H1 (cell line): ENCODE results near the gene MCM9. TPM values are rescaled to one million over a fixed set of nuclear protein-coding genes. Genes with fewer than 3 reads are reported as not detected.

ENCODE experiments used
- CTCF ChIA-PET: fragments of 300-600 bp; sonication (Branson Sonifier 250); formaldehyde crosslinking; loops from one replicate; lab custom pipeline; 2021; ENCODE audit not compliant: partially characterized antibody; lab: Charles Lee
- POLR2A ChIA-PET: fragments of 300-600 bp; sonication (Branson Sonifier 250); formaldehyde crosslinking; loops from one replicate; lab custom pipeline; 2021; ENCODE audit warnings: inconsistent platforms; ENCODE audit not compliant: partially characterized antibody; lab: Charles Lee
- DNase-seq, 2 experiments: peaks; one replicate each; pipeline versions ENCODE4 v3.0.0 to v3.0.0-alpha.2; 2010 to 2022; ENCODE audit warnings: low spot score in 2 of 2, low read depth in 1 of 2, mixed read lengths in 1 of 2
- FAIRE-seq: peaks from 2 replicates; lab custom pipeline; 2011; peaks lifted over from hg19 to GRCh38; lab: Jason Lieb, UNC
- H2AFZ ChIP-seq: 2 replicates; pipeline ENCODE4 v1.8.1; 2012; ENCODE audit warnings: low read length, inconsistent platforms
- H2AK5ac ChIP-seq: 2 replicates; pipeline ENCODE4 v1.6.1; 2013; ENCODE audit warnings: low read depth, low read length
- H2BK120ac ChIP-seq: replicated peaks from 2 replicates; pipeline ENCODE3; 2013; ENCODE audit warnings: low read depth, low read length, inconsistent platforms
- H2BK12ac ChIP-seq: 2 replicates; pipeline ENCODE4 v1.6.1; 2013; ENCODE audit warnings: low read depth, low read length
- H2BK15ac ChIP-seq: 2 replicates; pipeline ENCODE4 v1.6.1; 2013; ENCODE audit warnings: low read length
- H2BK20ac ChIP-seq: 2 replicates; pipeline ENCODE4 v1.6.1; 2013; ENCODE audit warnings: low read length
- H2BK5ac ChIP-seq: 2 replicates; pipeline ENCODE4 v1.6.1; 2013; ENCODE audit warnings: low read depth, low read length
- H3K14ac ChIP-seq: 2 replicates; pipeline ENCODE4 v1.6.1; 2013; ENCODE audit warnings: inconsistent platforms; ENCODE audit not compliant: insufficient read length
- H3K18ac ChIP-seq: 2 replicates; pipeline ENCODE4 v1.6.1; 2013; ENCODE audit warnings: low read length; ENCODE audit errors: extremely low read depth
- H3K23ac ChIP-seq: 2 replicates; pipeline ENCODE4 v1.6.1; 2013; ENCODE audit warnings: inconsistent platforms; ENCODE audit not compliant: insufficient read length
- H3K23me2 ChIP-seq: 2 replicates; pipeline ENCODE4 v1.6.1; 2013; ENCODE audit warnings: low read depth, low read length
- H3K27ac ChIP-seq: 2 replicates; pipeline ENCODE4 v1.6.1; 2011; ENCODE audit warnings: low read depth, low read length, inconsistent platforms
- H3K27me3 ChIP-seq, 4 experiments: replicated peaks in 1 of 4; 1 replicate in 1 of 4; 2 replicates in 3 of 4; pipeline versions ENCODE4 v1.6.1 to v1.8.1; 2011 to 2013; ENCODE audit warnings: low read length in 3 of 4, mild to moderate bottlenecking in 3 of 4, inconsistent platforms in 2 of 4, mixed read lengths in 2 of 4, moderate library complexity in 1 of 4; ENCODE audit not compliant: control insufficient read depth in 3 of 4, insufficient read depth in 3 of 4; ENCODE audit errors: extremely low read depth in 1 of 4
- H3K36me3 ChIP-seq, 4 experiments: 2 replicates each; pipeline versions ENCODE4 v1.6.1 to v1.8.1; 2011 to 2013; ENCODE audit warnings: mild to moderate bottlenecking in 4 of 4, low read length in 3 of 4, moderate library complexity in 2 of 4, control low read depth in 1 of 4, inconsistent platforms in 1 of 4; ENCODE audit not compliant: insufficient read depth in 4 of 4, control insufficient read depth in 2 of 4
- H3K4ac ChIP-seq: replicated peaks from 2 replicates; pipeline ENCODE3; 2013; ENCODE audit warnings: low read length, low read depth, mixed read lengths, inconsistent platforms; ENCODE audit not compliant: insufficient read length
- H3K4me1 ChIP-seq, 4 experiments: replicated peaks in 1 of 4; 1 replicate in 1 of 4; 2 replicates in 3 of 4; pipeline versions ENCODE4 v1.6.1 to v1.8.1; 2011 to 2013; ENCODE audit warnings: low read length in 3 of 4, inconsistent platforms in 2 of 4, mixed read lengths in 1 of 4; ENCODE audit not compliant: insufficient read depth in 4 of 4, control insufficient read depth in 3 of 4
- H3K4me2 ChIP-seq, 2 experiments: 2 replicates each; pipeline versions ENCODE4 v1.6.1 to v1.8.1; 2011 to 2013; ENCODE audit warnings: low read depth in 2 of 2, low read length in 2 of 2, control low read depth in 1 of 2, inconsistent platforms in 1 of 2, mild to moderate bottlenecking in 1 of 2; ENCODE audit not compliant: insufficient read depth in 1 of 2
- H3K4me3 ChIP-seq, 4 experiments: fragments of 200-600, 300-600 bp in 1 of 4; sonication (generic), shearing (Covaris generic), sonication (Bioruptor Twin) in 1 of 4; 2 replicates each; pipeline versions ENCODE4 v1.5.1 to v1.8.1; 2011 to 2016; ENCODE audit warnings: low read length in 4 of 4, low read depth in 3 of 4, control low read depth in 2 of 4, inconsistent platforms in 2 of 4, mild to moderate bottlenecking in 2 of 4, mixed read lengths in 1 of 4, moderate library complexity in 1 of 4; ENCODE audit not compliant: insufficient read depth in 2 of 4; ENCODE audit errors: extremely low read depth in 1 of 4
- H3K56ac ChIP-seq: replicated peaks from 2 replicates; pipeline ENCODE3; 2013; ENCODE audit warnings: low read depth, mild to moderate bottlenecking, mixed read lengths, low read length, inconsistent platforms; ENCODE audit not compliant: insufficient read length
- H3K79me1 ChIP-seq: 2 replicates; pipeline ENCODE4 v1.6.1; 2013; ENCODE audit warnings: low read depth, low read length, control low read depth
- H3K79me2 ChIP-seq, 2 experiments: 2 replicates each; pipeline versions ENCODE4 v1.6.1 to v1.8.1; 2012 to 2013; ENCODE audit warnings: low read length in 2 of 2, mild to moderate bottlenecking in 2 of 2, inconsistent platforms in 1 of 2; ENCODE audit not compliant: insufficient read depth in 2 of 2, control insufficient read depth in 1 of 2
- H3K9ac ChIP-seq, 4 experiments: replicated peaks in 1 of 4; 1 replicate in 1 of 4; 2 replicates in 3 of 4; pipeline versions ENCODE4 v1.6.1 to v1.8.1; 2011 to 2013; ENCODE audit warnings: low read depth in 3 of 4, low read length in 3 of 4, control low read depth in 2 of 4, mild to moderate bottlenecking in 2 of 4, moderate library complexity in 2 of 4, inconsistent platforms in 1 of 4; ENCODE audit errors: extremely low read depth in 1 of 4
- H3K9me3 ChIP-seq, 2 experiments: 2 replicates each; pipeline versions ENCODE4 v1.6.1 to v1.8.1; 2012 to 2013; ENCODE audit warnings: mild to moderate bottlenecking in 2 of 2, moderate library complexity in 2 of 2, control low read depth in 1 of 2, inconsistent platforms in 1 of 2, low read depth in 1 of 2, low read length in 1 of 2, mixed read lengths in 1 of 2; ENCODE audit not compliant: insufficient read depth in 2 of 2
- H4K20me1 ChIP-seq, 2 experiments: replicated peaks in 1 of 2; 2 replicates each; pipeline versions ENCODE3 to v1.8.1; 2011 to 2013; ENCODE audit warnings: inconsistent platforms in 2 of 2, low read length in 2 of 2, mild to moderate bottlenecking in 1 of 2; ENCODE audit not compliant: insufficient read depth in 2 of 2, control insufficient read depth in 1 of 2
- H4K5ac ChIP-seq: 2 replicates; pipeline ENCODE4 v1.6.1; 2013; ENCODE audit warnings: low read length, low read depth, mixed read lengths, inconsistent platforms; ENCODE audit not compliant: insufficient read length
- H4K8ac ChIP-seq: 2 replicates; pipeline ENCODE4 v1.8.0; 2013; ENCODE audit warnings: mild to moderate bottlenecking, moderate library complexity, low read length, inconsistent platforms; ENCODE audit not compliant: insufficient read depth; ENCODE audit errors: extremely low read depth
- H4K91ac ChIP-seq: replicated peaks from 2 replicates; pipeline ENCODE3; 2013; ENCODE audit warnings: low read length, mixed read lengths, inconsistent platforms; ENCODE audit not compliant: insufficient read length
- ATF2 ChIP-seq: IDR thresholded peaks from 2 replicates; pipeline ENCODE4 v1.6.1; 2012; ENCODE audit warnings: low read length, inconsistent platforms
- BACH1 ChIP-seq: IDR thresholded peaks from 2 replicates; pipeline ENCODE4 v1.6.1; 2012; ENCODE audit warnings: low read length, improper control_type of control experiment
- CREB1 ChIP-seq: IDR thresholded peaks from 2 replicates; pipeline ENCODE4 v1.6.1; 2012; ENCODE audit warnings: inconsistent platforms
- FOSL1 ChIP-seq: IDR thresholded peaks from 2 replicates; pipeline ENCODE4 v1.6.1; 2011; ENCODE audit warnings: mild to moderate bottlenecking, low read depth, low read length, moderate library complexity; ENCODE audit not compliant: insufficient read depth
- KDM5A ChIP-seq: fragments of 200-600 bp; IDR thresholded peaks from 2 replicates; pipeline ENCODE4 v1.7.1; 2012; ENCODE audit warnings: mild to moderate bottlenecking, low read length, inconsistent platforms, mixed read lengths
- PHF8 ChIP-seq: fragments of 200-600 bp; sonication (generic); conservative IDR thresholded peaks from 2 replicates; pipeline ENCODE4 v1.7.1; 2012; ENCODE audit warnings: low read depth, mild to moderate bottlenecking, inconsistent platforms, low read length, moderate library complexity
- POU5F1 ChIP-seq: IDR thresholded peaks from 2 replicates; pipeline ENCODE4 v1.6.1; 2011; ENCODE audit warnings: low read depth, mild to moderate bottlenecking, low read length, moderate library complexity
- RFX5 ChIP-seq: IDR thresholded peaks from 2 replicates; pipeline ENCODE4 v1.6.1; 2011; ENCODE audit warnings: low read depth, low read length, improper control_type of control experiment, borderline replicate concordance
- SUZ12 ChIP-seq: fragments of 200-600 bp; sonication (generic); IDR thresholded peaks from 2 replicates; pipeline ENCODE4 v1.6.1; 2012; ENCODE audit warnings: mild to moderate bottlenecking, inconsistent platforms, low read length, moderate library complexity, mixed read lengths
- TAF7 ChIP-seq: optimal IDR thresholded peaks from 2 replicates; pipeline ENCODE3; 2011; ENCODE audit warnings: low read depth, mild to moderate bottlenecking, inconsistent platforms, low read length, moderate library complexity, borderline replicate concordance
- TBP ChIP-seq: IDR thresholded peaks from 2 replicates; pipeline ENCODE4 v1.6.1; 2011; ENCODE audit warnings: low read depth, low read length, improper control_type of control experiment
- YY1 ChIP-seq: IDR thresholded peaks from 2 replicates; pipeline ENCODE4 v1.6.1; 2011; ENCODE audit warnings: low read depth, mild to moderate bottlenecking, low read length
- WGBS, 2 experiments: shearing (Covaris generic) in 1 of 2; methylation state at CpG; one replicate each; pipeline versions ENCODE4 v1.1.6 to v1.1.7; 2013 to 2015; ENCODE audit warnings: low lambda C conversion rate in 2 of 2, mixed read lengths in 2 of 2, inconsistent platforms in 1 of 2, low coverage in 1 of 2, missing lambda C conversion rate in 1 of 2; ENCODE audit not compliant: insufficient replicate concordance in 2 of 2, insufficient coverage in 1 of 2, insufficient read length in 1 of 2; ENCODE audit errors: extremely low coverage in 1 of 2, missing lambda C conversion rate in 1 of 2; 5-methylcytosine and 5-hydroxymethylcytosine counted together
- polyA plus RNA-seq, 7 experiments: library from polyadenylated mRNA; depleted of rRNA in 3 of 7; stranded (reverse) in 5 of 7; unstranded in 2 of 7; fragments of >200 nt in 5 of 7; fragments of 200-250 nt in 2 of 7; gene quantifications; 1 replicate in 5 of 7; 2 replicates in 1 of 7; 4 replicates in 1 of 7; pipeline versions ENCODE4 v1.2.1 to v1.2.3, GENCODE V29; 2011 to 2013; ENCODE audit warnings: missing spikeins in 2 of 7, mixed read lengths in 2 of 7
- total RNA-seq: library from RNA; stranded (reverse); fragmentation: NEBNext Ultra II Directional; extraction: Animal tissue kit (Norgen Biotek cat#: 25700); gene quantifications from 2 replicates; pipeline ENCODE4 v1.2.1, GENCODE V29; 2021

MCM9 gene
- total and polyA plus RNA-seq, 2 of the 8 experiments (the other 6 are each of a cell fraction or from before 2014, with no cell fraction given), result 3.7 to 11.4 TPM

DNA sequence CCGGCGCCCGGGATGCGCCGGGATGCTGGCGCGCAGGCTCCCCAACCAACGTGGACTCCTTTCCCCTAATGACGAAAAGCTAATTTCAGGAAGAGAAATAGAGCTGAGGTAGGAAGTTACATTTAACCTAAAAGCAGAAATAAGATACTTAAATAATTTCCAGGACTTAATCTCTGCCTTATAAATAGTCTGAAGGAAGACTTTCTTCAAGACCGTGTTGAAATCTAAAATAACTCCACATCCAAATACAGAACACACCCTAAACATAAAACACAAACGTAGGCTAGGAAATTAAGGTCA lies 39.7 kb downstream of the MCM9 start:
- no peak overlapping the region for H3K18ac ChIP-seq
- no peak overlapping the region for H2BK120ac ChIP-seq
- H3K79me2 ChIP-seq, result peaks cover 9 to 69% of the 10 kb centered on the region in 2 experiments
- peak overlapping the region; percentile 90 to 94 (median 92) for H3K9ac ChIP-seq
- no peak overlapping the region for H2BK12ac ChIP-seq
- H2BK5ac ChIP-seq, result 0 out of 2 replicates have a peak overlapping the region, but pooled peaks have one; percentile 48
- DNase-seq (no peak), FAIRE-seq (no peak)
- H3K36me3 ChIP-seq, result peaks cover 0 to 14% (median 0%) of the 10 kb centered on the region in 4 experiments; a peak in 3 of 8 replicates
- H3K4me1 ChIP-seq, result peaks cover 2 to 16% (median 6%) of the 10 kb centered on the region in 4 experiments; a peak in 6 of 7 replicates
- H4K20me1 ChIP-seq, result peaks cover 0 to 9% of the 10 kb centered on the region in 2 experiments
- peak overlapping the region; percentile 87 for H3K27ac ChIP-seq
- no peak overlapping the region for H3K23ac ChIP-seq
- H2AK5ac ChIP-seq, result no peak overlapping the region
- peak overlapping the region; percentile 97; the same call in 1 of the 2 replicates for H4K8ac ChIP-seq
- peaks cover 6% of the 10 kb centered on the region; the same call in 1 of the 2 replicates for H3K79me1 ChIP-seq
- no peaks in the 10 kb centered on the region for H3K27me3 ChIP-seq
- 2% methylated on average over 9 of the region's 11 CpGs; no CpG with 5 or more reads in 1 of the 2 experiments for WGBS, 2 experiments
- H3K56ac ChIP-seq, result no peak overlapping the region
- CTCF ChIA-PET, result interaction anchor here (1.1 to 1.6 kb wide), 4 partner anchors 19 to 215 kb away, joined by 3 to 5 read pairs (median 4); partner anchors contain the start of gene MCM9
- H2AFZ ChIP-seq, result no peak overlapping the region
- no peak overlapping the region for H2BK20ac ChIP-seq
- H3K4me2 ChIP-seq, result peak overlapping the region; percentile 64 to 68
- H4K5ac ChIP-seq, result no peak overlapping the region
- H3K4me3 ChIP-seq, result peak overlapping the region; percentile 87 to 97 (median 92)
- H3K23me2 ChIP-seq, result 0 out of 2 replicates have a peak, but pooled peaks cover 3% of the 10 kb centered on the region
- H3K14ac ChIP-seq, result no peak overlapping the region
- POLR2A ChIA-PET, result interaction anchor here (0.5 to 3.1 kb wide), 8 partner anchors 13 to 289 kb away, joined by 3 to 19 read pairs (median 4); partner anchors contain the start of gene MCM9
- no peak overlapping the region for H4K91ac ChIP-seq
- H3K9me3 ChIP-seq, result no peaks in the 10 kb centered on the region
- no peak overlapping the region for H3K4ac ChIP-seq
- H2BK15ac ChIP-seq, result no peak overlapping the region
- TF ChIP-seq PHF8 (no peak), YY1 (no peak), TAF7 (no peak), TBP (no peak), CREB1 (no peak), POU5F1 (no peak), FOSL1 (no peak), RFX5 (no peak), KDM5A (no peak), SUZ12 (no peak), ATF2 (no peak), BACH1 (no peak; the same call in 1 of the 2 replicates)
